ENCODE measurements around the gene MRAP. TPM values are rescaled to one million over a fixed set of nuclear protein-coding genes. Genes with fewer than 3 reads are reported as not detected.
A peak's percentile ranks its signal among the peaks of the same experiment; 100 is the strongest.
"Not testable (repeated sequence)": the region's sequence is repeated elsewhere in the genome, so short reads cannot be mapped to it uniquely, and the experiment has no call there.

MRAP gene
- total RNA-seq: not detected
- polyA plus RNA-seq: 0.09 TPM
- long read RNA-seq, donor 1: 0 reads
- long read RNA-seq, donor 2: 0 reads
- long read RNA-seq, donor 3, partial matches to known transcripts: 0 of 6 reads
- long read RNA-seq, donor 3, other reads (novel, unspliced or antisense): 6 of 6 reads
- long read RNA-seq, donor 4: 0 reads
- long read RNA-seq, donor 5: 0 reads
- long read RNA-seq, donor 6, partial matches to known transcripts: 5 of 5 reads
- long read RNA-seq, donor 6, other reads (novel, unspliced or antisense): 0 of 5 reads
- long read RNA-seq, donor 7, partial matches to known transcripts: 0 of 1 reads
- long read RNA-seq, donor 7, other reads (novel, unspliced or antisense): 0 of 1 reads
- long read RNA-seq, donor 8: 0 reads
- long read RNA-seq, donor 9: 0 reads
- long read RNA-seq, donor 10: 0 reads

GRCh38 chr21:32298658-32299081 is at the start of gene MRAP:
TSS of gene MRAP (plus strand) at chr21:32298855. CDS start at chr21:32298972, 117 bp downstream.
- DNase-seq (ENCODE audit: low read depth in 6 of 9, low spot score in 9 of 9): no peak
- no peaks in the 10 kb centered on the region for H3K27me3 ChIP-seq (ENCODE audit: control insufficient read depth in 2 of 2, insufficient read depth in 1 of 2, low read length in 1 of 2)
- WGBS: 97% methylated on average over 14 of the region's 14 CpGs
- no peak within 1 kb of the TSS for H3K4me3 ChIP-seq (ENCODE audit: low read length in 2 of 2)
- no peaks in the 10 kb centered on the region for H3K9me3 ChIP-seq (ENCODE audit: control insufficient read depth in 2 of 2, insufficient read depth in 1 of 2, low read length in 1 of 2)
- no peak within 1 kb of the TSS for H3K27ac ChIP-seq (ENCODE audit: low read depth in 1 of 2, low read length in 1 of 2)
- H3K36me3 ChIP-seq (ENCODE audit: control insufficient read depth in 2 of 2, insufficient read depth in 2 of 2, low read length in 1 of 2): no peaks in the 10 kb centered on the region
- no peaks in the 10 kb centered on the region for H3K4me1 ChIP-seq (ENCODE audit: control insufficient read depth in 2 of 2, insufficient read depth in 2 of 2, low read length in 2 of 2)

- Histone ChIP-seq H3K9me3 (ENCODE audit: control insufficient read depth in 2 of 2, insufficient read depth in 1 of 2, low read length in 1 of 2) (peaks cover 0 to 2% of the 10 kb centered on the region in 2 donors), H3K4me1 (ENCODE audit: control insufficient read depth in 2 of 2, insufficient read depth in 2 of 2, low read length in 2 of 2) (no peaks in the 10 kb centered on the region), H3K4me3 (ENCODE audit: low read length in 2 of 2) (no peak overlapping the region), H3K36me3 (ENCODE audit: control insufficient read depth in 2 of 2, insufficient read depth in 2 of 2, low read length in 1 of 2) (no peaks in the 10 kb centered on the region), H3K27ac (ENCODE audit: low read depth in 1 of 2, low read length in 1 of 2) (no peak overlapping the region), H3K27me3 (ENCODE audit: control insufficient read depth in 2 of 2, insufficient read depth in 1 of 2, low read length in 1 of 2) (peaks cover 0 to 2% of the 10 kb centered on the region in 2 donors)
- DNase-seq (ENCODE audit: low read depth in 6 of 9, low spot score in 9 of 9): no peak
- 88% methylated on average over 15 of the region's 15 CpGs for WGBS
Observed at GRCh38 chr21:32249511-32250280, 49.0 kb upstream of the MRAP start.

- no peak overlapping the region for H3K27ac ChIP-seq (ENCODE audit: low read depth in 1 of 2, low read length in 1 of 2)
- H3K27me3 ChIP-seq (ENCODE audit: control insufficient read depth in 2 of 2, insufficient read depth in 1 of 2, low read length in 1 of 2): peaks cover 0 to 2% of the 10 kb centered on the region in 2 donors
- peaks cover 0 to 2% of the 10 kb centered on the region in 2 donors for H3K9me3 ChIP-seq (ENCODE audit: control insufficient read depth in 2 of 2, insufficient read depth in 1 of 2, low read length in 1 of 2)
- DNase-seq (ENCODE audit: low read depth in 6 of 9, low spot score in 9 of 9): no peak
- H3K4me1 ChIP-seq (ENCODE audit: control insufficient read depth in 2 of 2, insufficient read depth in 2 of 2, low read length in 2 of 2): no peaks in the 10 kb centered on the region
- no peak overlapping the region for H3K4me3 ChIP-seq (ENCODE audit: low read length in 2 of 2)
- H3K36me3 ChIP-seq (ENCODE audit: control insufficient read depth in 2 of 2, insufficient read depth in 2 of 2, low read length in 1 of 2): no peaks in the 10 kb centered on the region
Observed at GRCh38 chr21:32252136-32252535, 46.5 kb upstream of the MRAP start.

- WGBS: 92% methylated on average over 7 of the region's 7 CpGs
- no peaks in the 10 kb centered on the region for H3K9me3 ChIP-seq (ENCODE audit: control insufficient read depth in 2 of 2, insufficient read depth in 1 of 2, low read length in 1 of 2)
Observed at GRCh38 chr21:32253215-32253641, 45.4 kb upstream of the MRAP start.

GRCh38 chr21:32256251-32256650 is 42.4 kb upstream of the MRAP start:
- Histone ChIP-seq H3K36me3 (ENCODE audit: control insufficient read depth in 2 of 2, insufficient read depth in 2 of 2, low read length in 1 of 2) (no peaks in the 10 kb centered on the region), H3K27me3 (ENCODE audit: control insufficient read depth in 2 of 2, insufficient read depth in 1 of 2, low read length in 1 of 2) (peaks cover 0 to 2% of the 10 kb centered on the region in 2 donors), H3K4me3 (ENCODE audit: low read length in 2 of 2) (no peak overlapping the region), H3K9me3 (ENCODE audit: control insufficient read depth in 2 of 2, insufficient read depth in 1 of 2, low read length in 1 of 2) (no peaks in the 10 kb centered on the region), H3K4me1 (ENCODE audit: control insufficient read depth in 2 of 2, insufficient read depth in 2 of 2, low read length in 2 of 2) (no peaks in the 10 kb centered on the region), H3K27ac (ENCODE audit: low read depth in 1 of 2, low read length in 1 of 2) (no peak overlapping the region)
- DNase-seq (ENCODE audit: low read depth in 6 of 9, low spot score in 9 of 9): no peak
- WGBS: 88% methylated on average over 12 of the region's 12 CpGs

More at GRCh38 chr21:32253215-32253641, 45.4 kb upstream of the MRAP start:
- no peak overlapping the region for H3K27ac ChIP-seq (ENCODE audit: low read depth in 1 of 2, low read length in 1 of 2)
- DNase-seq (ENCODE audit: low read depth in 6 of 9, low spot score in 9 of 9): no peak
- H3K4me3 ChIP-seq (ENCODE audit: low read length in 2 of 2): no peak overlapping the region
- no peaks in the 10 kb centered on the region for H3K4me1 ChIP-seq (ENCODE audit: control insufficient read depth in 2 of 2, insufficient read depth in 2 of 2, low read length in 2 of 2)
- H3K36me3 ChIP-seq (ENCODE audit: control insufficient read depth in 2 of 2, insufficient read depth in 2 of 2, low read length in 1 of 2): no peaks in the 10 kb centered on the region
- H3K27me3 ChIP-seq (ENCODE audit: control insufficient read depth in 2 of 2, insufficient read depth in 1 of 2, low read length in 1 of 2): peaks cover 0 to 2% of the 10 kb centered on the region in 2 donors

GRCh38 chr21:32256873-32257620 is 41.6 kb upstream of the MRAP start:
- Histone ChIP-seq H3K36me3 (ENCODE audit: control insufficient read depth in 2 of 2, insufficient read depth in 2 of 2, low read length in 1 of 2) (no peaks in the 10 kb centered on the region), H3K4me3 (ENCODE audit: low read length in 2 of 2) (no peak overlapping the region), H3K4me1 (ENCODE audit: control insufficient read depth in 2 of 2, insufficient read depth in 2 of 2, low read length in 2 of 2) (no peaks in the 10 kb centered on the region), H3K9me3 (ENCODE audit: control insufficient read depth in 2 of 2, insufficient read depth in 1 of 2, low read length in 1 of 2) (no peaks in the 10 kb centered on the region), H3K27ac (ENCODE audit: low read depth in 1 of 2, low read length in 1 of 2) (no peak overlapping the region), H3K27me3 (ENCODE audit: control insufficient read depth in 2 of 2, insufficient read depth in 1 of 2, low read length in 1 of 2) (peaks cover 0 to 2% of the 10 kb centered on the region in 2 donors)
- DNase-seq (ENCODE audit: low read depth in 6 of 9, low spot score in 9 of 9): no peak
- WGBS: 83% methylated on average over 9 of the region's 9 CpGs

- Histone ChIP-seq H3K27me3 (ENCODE audit: control insufficient read depth in 2 of 2, insufficient read depth in 1 of 2, low read length in 1 of 2) (no peaks in the 10 kb centered on the region), H3K4me3 (ENCODE audit: low read length in 2 of 2) (no peak overlapping the region), H3K9me3 (ENCODE audit: control insufficient read depth in 2 of 2, insufficient read depth in 1 of 2, low read length in 1 of 2) (no peaks in the 10 kb centered on the region), H3K4me1 (ENCODE audit: control insufficient read depth in 2 of 2, insufficient read depth in 2 of 2, low read length in 2 of 2) (no peaks in the 10 kb centered on the region), H3K36me3 (ENCODE audit: control insufficient read depth in 2 of 2, insufficient read depth in 2 of 2, low read length in 1 of 2) (no peaks in the 10 kb centered on the region), H3K27ac (ENCODE audit: low read depth in 1 of 2, low read length in 1 of 2) (no peak overlapping the region)
- DNase-seq (ENCODE audit: low read depth in 6 of 9, low spot score in 9 of 9): peak in 5 of 9 donors; percentile 16 to 61 (median 24)
- 62% methylated on average over 16 of the region's 16 CpGs for WGBS
Observed at GRCh38 chr21:32257962-32258785, 40.5 kb upstream of the MRAP start.

GRCh38 chr21:32258786-32259048 is 39.9 kb upstream of the MRAP start:
- H3K9me3 ChIP-seq (ENCODE audit: control insufficient read depth in 2 of 2, insufficient read depth in 1 of 2, low read length in 1 of 2); H3K27me3 ChIP-seq (ENCODE audit: control insufficient read depth in 2 of 2, insufficient read depth in 1 of 2, low read length in 1 of 2); H3K4me1 ChIP-seq (ENCODE audit: control insufficient read depth in 2 of 2, insufficient read depth in 2 of 2, low read length in 2 of 2); DNase-seq (ENCODE audit: low read depth in 6 of 9, low spot score in 9 of 9); H3K4me3 ChIP-seq (ENCODE audit: low read length in 2 of 2); H3K36me3 ChIP-seq (ENCODE audit: control insufficient read depth in 2 of 2, insufficient read depth in 2 of 2, low read length in 1 of 2); H3K27ac ChIP-seq (ENCODE audit: low read depth in 1 of 2, low read length in 1 of 2): not testable (repeated sequence)
- 98% methylated on average over 5 of the region's 5 CpGs for WGBS

Data from thymus (tissue), 14 donors.